Measurements from ENCODE around the gene SYMPK.
A peak's percentile ranks its signal among the peaks of the same experiment; 100 is the strongest.

Gene SYMPK

GRCh38 chr19:45820413-45821102, 42.4 kb downstream of the SYMPK start:
- H3K9me3 ChIP-seq (ENCODE audit: control insufficient read depth, insufficient read depth, low read depth, low read length) = no peaks in the 10 kb centered on the region
- peaks cover 3 to 58% of the 10 kb centered on the region in 2 experiments; a peak in 2 of 3 replicates for H3K36me3 ChIP-seq (ENCODE audit: control insufficient read depth in 2 of 2, insufficient read depth in 1 of 2, low read length in 2 of 2)
- peaks cover 4% of the 10 kb centered on the region; the same call in 1 of the 2 replicates for H3K4me1 ChIP-seq (ENCODE audit: control insufficient read depth, insufficient read depth, low read length)
- POLR2A ChIA-PET = interaction anchor here (1.1 kb wide), 1 partner anchor 34 kb away, joined by 4 read pairs; no protein-coding TSS in a partner anchor
- TF ChIP-seq KLF10 (tag by site-specific recombination; IDR thresholded peaks at IDR 0.05) (no peak), ZNF449 (tag by site-specific recombination; IDR thresholded peaks at IDR 0.05) (no peak), ZNF560 (tag by site-specific recombination; IDR thresholded peaks at IDR 0.05; ENCODE audit: borderline replicate concordance) (no peak)
- no peak overlapping the region for H3K4me3 ChIP-seq (ENCODE audit: low read depth, low read length)
- H3K27ac ChIP-seq (ENCODE audit: extremely low read depth, low read depth, low read length) = 0 out of 2 replicates have a peak overlapping the region, but pooled peaks have one; percentile 9
- CTCF ChIA-PET = interaction anchor here (0.6 to 1.7 kb wide), 6 partner anchors 21 to 368 kb away, joined by 3 to 5 read pairs (median 4); no protein-coding TSS in a partner anchor

GRCh38 chr19:45819769-45820168, 43.2 kb downstream of the SYMPK start:
- H3K36me3 ChIP-seq (ENCODE audit: control insufficient read depth in 2 of 2, insufficient read depth in 1 of 2, low read length in 2 of 2) = peaks cover 3 to 53% of the 10 kb centered on the region in 2 experiments; a peak in 2 of 3 replicates
- TF ChIP-seq, protein P1, sequence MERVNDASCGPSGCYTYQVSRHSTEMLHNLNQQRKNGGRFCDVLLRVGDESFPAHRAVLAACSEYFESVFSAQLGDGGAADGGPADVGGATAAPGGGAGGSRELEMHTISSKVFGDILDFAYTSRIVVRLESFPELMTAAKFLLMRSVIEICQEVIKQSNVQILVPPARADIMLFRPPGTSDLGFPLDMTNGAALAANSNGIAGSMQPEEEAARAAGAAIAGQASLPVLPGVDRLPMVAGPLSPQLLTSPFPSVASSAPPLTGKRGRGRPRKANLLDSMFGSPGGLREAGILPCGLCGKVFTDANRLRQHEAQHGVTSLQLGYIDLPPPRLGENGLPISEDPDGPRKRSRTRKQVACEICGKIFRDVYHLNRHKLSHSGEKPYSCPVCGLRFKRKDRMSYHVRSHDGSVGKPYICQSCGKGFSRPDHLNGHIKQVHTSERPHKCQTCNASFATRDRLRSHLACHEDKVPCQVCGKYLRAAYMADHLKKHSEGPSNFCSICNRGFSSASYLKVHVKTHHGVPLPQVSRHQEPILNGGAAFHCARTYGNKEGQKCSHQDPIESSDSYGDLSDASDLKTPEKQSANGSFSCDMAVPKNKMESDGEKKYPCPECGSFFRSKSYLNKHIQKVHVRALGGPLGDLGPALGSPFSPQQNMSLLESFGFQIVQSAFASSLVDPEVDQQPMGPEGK (tag by site-specific recombination; IDR thresholded peaks at IDR 0.05) = no peak
- TF ChIP-seq ZNF768 (tag by site-specific recombination; IDR thresholded peaks at IDR 0.05) = no peak
- H3K9me3 ChIP-seq (ENCODE audit: control insufficient read depth, insufficient read depth, low read depth, low read length) = no peaks in the 10 kb centered on the region
- H3K4me1 ChIP-seq (ENCODE audit: control insufficient read depth, insufficient read depth, low read length) = peaks cover 4% of the 10 kb centered on the region; the same call in 1 of the 2 replicates
- ChIA-PET CTCF (interaction anchor here (0.7 to 1.7 kb wide), 5 partner anchors 21 to 63 kb away, joined by 3 to 5 read pairs (median 5); no protein-coding TSS in a partner anchor), POLR2A (interaction anchor here (0.9 to 1.1 kb wide), 2 partner anchors 34 to 41 kb away, joined by 3 to 4 read pairs; no protein-coding TSS in a partner anchor)
- no peak overlapping the region for H3K4me3 ChIP-seq (ENCODE audit: low read depth, low read length)
- H3K27ac ChIP-seq (ENCODE audit: extremely low read depth, low read depth, low read length) = 0 out of 2 replicates have a peak overlapping the region, but pooled peaks have one; percentile 16

GRCh38 chr19:45817725-45818301, 45.1 kb downstream of the SYMPK start:
- Histone ChIP-seq H3K4me1 (ENCODE audit: control insufficient read depth, insufficient read depth, low read length) (peaks cover 4% of the 10 kb centered on the region; the same call in 1 of the 2 replicates), H3K36me3 (ENCODE audit: control insufficient read depth in 2 of 2, insufficient read depth in 1 of 2, low read length in 2 of 2) (peaks cover 0 to 40% of the 10 kb centered on the region in 2 experiments; a peak in 2 of 3 replicates), H3K9me3 (ENCODE audit: control insufficient read depth, insufficient read depth, low read depth, low read length) (no peaks in the 10 kb centered on the region), H3K27ac (ENCODE audit: extremely low read depth, low read depth, low read length) (peak overlapping the region; percentile 56), H3K4me3 (ENCODE audit: low read depth, low read length) (no peak overlapping the region)
- ChIA-PET POLR2A (interaction anchor here (1.1 to 1.6 kb wide), 7 partner anchors 8 to 125 kb away, joined by 3 to 7 read pairs (median 3); partner anchors contain the start of genes QPCTL and SYMPK), CTCF (interaction anchor here (0.5 to 3.4 kb wide), 29 partner anchors 9 to 1020 kb away, joined by 3 to 80 read pairs (median 7); partner anchors contain the start of genes CCDC61, DMPK, DMWD and FOXA3)
- no peak for TF ChIP-seq ZFP69B (tag by site-specific recombination; IDR thresholded peaks at IDR 0.05)
- no peak for TF ChIP-seq ZBTB8A (tag by site-specific recombination; IDR thresholded peaks at IDR 0.05)
- no peak for TF ChIP-seq ZNF311 (tag by site-specific recombination; IDR thresholded peaks at IDR 0.05; ENCODE audit: borderline replicate concordance)
- TF ChIP-seq, protein P2, sequence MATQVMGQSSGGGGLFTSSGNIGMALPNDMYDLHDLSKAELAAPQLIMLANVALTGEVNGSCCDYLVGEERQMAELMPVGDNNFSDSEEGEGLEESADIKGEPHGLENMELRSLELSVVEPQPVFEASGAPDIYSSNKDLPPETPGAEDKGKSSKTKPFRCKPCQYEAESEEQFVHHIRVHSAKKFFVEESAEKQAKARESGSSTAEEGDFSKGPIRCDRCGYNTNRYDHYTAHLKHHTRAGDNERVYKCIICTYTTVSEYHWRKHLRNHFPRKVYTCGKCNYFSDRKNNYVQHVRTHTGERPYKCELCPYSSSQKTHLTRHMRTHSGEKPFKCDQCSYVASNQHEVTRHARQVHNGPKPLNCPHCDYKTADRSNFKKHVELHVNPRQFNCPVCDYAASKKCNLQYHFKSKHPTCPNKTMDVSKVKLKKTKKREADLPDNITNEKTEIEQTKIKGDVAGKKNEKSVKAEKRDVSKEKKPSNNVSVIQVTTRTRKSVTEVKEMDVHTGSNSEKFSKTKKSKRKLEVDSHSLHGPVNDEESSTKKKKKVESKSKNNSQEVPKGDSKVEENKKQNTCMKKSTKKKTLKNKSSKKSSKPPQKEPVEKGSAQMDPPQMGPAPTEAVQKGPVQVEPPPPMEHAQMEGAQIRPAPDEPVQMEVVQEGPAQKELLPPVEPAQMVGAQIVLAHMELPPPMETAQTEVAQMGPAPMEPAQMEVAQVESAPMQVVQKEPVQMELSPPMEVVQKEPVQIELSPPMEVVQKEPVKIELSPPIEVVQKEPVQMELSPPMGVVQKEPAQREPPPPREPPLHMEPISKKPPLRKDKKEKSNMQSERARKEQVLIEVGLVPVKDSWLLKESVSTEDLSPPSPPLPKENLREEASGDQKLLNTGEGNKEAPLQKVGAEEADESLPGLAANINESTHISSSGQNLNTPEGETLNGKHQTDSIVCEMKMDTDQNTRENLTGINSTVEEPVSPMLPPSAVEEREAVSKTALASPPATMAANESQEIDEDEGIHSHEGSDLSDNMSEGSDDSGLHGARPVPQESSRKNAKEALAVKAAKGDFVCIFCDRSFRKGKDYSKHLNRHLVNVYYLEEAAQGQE (tag by site-specific recombination; IDR thresholded peaks at IDR 0.05) = 0 out of 2 replicates have a peak, but pooled peaks have one; percentile 52
- TF ChIP-seq ZNF560 (tag by site-specific recombination; IDR thresholded peaks at IDR 0.05; ENCODE audit: borderline replicate concordance) = no peak
- peak; percentile 61; the same call in 1 of the 2 replicates for TF ChIP-seq ZIC2 (tag by site-specific recombination; IDR thresholded peaks at IDR 0.05)
- no peak for TF ChIP-seq ZNF169 (tag by site-specific recombination; IDR thresholded peaks at IDR 0.05)
- peak; percentile 66 for TF ChIP-seq ZFHX2 (tag by site-specific recombination; conservative IDR thresholded peaks at IDR 0.05)
- TF ChIP-seq MEIS1 (CRISPR knock-in tag; IDR thresholded peaks at IDR 0.05; ENCODE audit: borderline replicate concordance) = no peak
- TF ChIP-seq GLIS2 (tag by site-specific recombination; IDR thresholded peaks at IDR 0.05) = 0 out of 2 replicates have a peak, but pooled peaks have one; percentile 17
- no peak for TF ChIP-seq ZNF350 (tag by site-specific recombination; IDR thresholded peaks at IDR 0.05)
- no peak for TF ChIP-seq ZNF223 (tag by site-specific recombination; IDR thresholded peaks at IDR 0.05)
- TF ChIP-seq ZNF366 (tag by site-specific recombination; conservative IDR thresholded peaks at IDR 0.05) = no peak
- TF ChIP-seq, protein P3, sequence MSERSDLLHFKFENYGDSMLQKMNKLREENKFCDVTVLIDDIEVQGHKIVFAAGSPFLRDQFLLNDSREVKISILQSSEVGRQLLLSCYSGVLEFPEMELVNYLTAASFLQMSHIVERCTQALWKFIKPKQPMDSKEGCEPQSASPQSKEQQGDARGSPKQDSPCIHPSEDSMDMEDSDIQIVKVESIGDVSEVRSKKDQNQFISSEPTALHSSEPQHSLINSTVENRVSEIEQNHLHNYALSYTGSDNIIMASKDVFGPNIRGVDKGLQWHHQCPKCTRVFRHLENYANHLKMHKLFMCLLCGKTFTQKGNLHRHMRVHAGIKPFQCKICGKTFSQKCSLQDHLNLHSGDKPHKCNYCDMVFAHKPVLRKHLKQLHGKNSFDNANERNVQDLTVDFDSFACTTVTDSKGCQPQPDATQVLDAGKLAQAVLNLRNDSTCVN (tag by site-specific recombination; optimal IDR thresholded peaks at IDR 0.05) = peak; percentile 5
- no peak for TF ChIP-seq ZNF585B (tag by site-specific recombination; IDR thresholded peaks at IDR 0.05)
- TF ChIP-seq EGR2 (tag by site-specific recombination; IDR thresholded peaks at IDR 0.05; ENCODE audit: low read depth) = peak; percentile 39; the same call in 1 of the 2 replicates

Data from HEK293 (cell line).